ENCODE data around the gene EIF2AK2.

DNA sequence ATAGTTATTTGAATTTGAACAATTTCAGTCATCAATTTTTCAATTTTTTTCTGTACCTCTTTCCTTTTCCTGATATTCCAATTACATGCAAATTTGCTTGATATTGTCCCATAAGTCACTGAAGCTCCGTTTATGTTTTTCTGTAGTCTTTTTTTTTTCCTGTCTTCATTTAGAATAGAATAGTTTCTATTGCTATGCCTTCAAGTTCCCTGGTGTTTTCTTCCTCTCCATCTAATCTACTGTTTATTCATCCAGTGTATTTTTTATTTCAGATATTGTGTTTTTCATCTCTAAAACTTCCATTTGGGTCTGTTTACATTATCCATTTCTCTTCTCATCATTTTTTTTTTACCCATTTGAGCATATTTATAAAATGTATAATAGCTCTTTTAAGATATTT, 8.0 kb upstream of the EIF2AK2 start:
- TF ChIP-seq, protein P1, sequence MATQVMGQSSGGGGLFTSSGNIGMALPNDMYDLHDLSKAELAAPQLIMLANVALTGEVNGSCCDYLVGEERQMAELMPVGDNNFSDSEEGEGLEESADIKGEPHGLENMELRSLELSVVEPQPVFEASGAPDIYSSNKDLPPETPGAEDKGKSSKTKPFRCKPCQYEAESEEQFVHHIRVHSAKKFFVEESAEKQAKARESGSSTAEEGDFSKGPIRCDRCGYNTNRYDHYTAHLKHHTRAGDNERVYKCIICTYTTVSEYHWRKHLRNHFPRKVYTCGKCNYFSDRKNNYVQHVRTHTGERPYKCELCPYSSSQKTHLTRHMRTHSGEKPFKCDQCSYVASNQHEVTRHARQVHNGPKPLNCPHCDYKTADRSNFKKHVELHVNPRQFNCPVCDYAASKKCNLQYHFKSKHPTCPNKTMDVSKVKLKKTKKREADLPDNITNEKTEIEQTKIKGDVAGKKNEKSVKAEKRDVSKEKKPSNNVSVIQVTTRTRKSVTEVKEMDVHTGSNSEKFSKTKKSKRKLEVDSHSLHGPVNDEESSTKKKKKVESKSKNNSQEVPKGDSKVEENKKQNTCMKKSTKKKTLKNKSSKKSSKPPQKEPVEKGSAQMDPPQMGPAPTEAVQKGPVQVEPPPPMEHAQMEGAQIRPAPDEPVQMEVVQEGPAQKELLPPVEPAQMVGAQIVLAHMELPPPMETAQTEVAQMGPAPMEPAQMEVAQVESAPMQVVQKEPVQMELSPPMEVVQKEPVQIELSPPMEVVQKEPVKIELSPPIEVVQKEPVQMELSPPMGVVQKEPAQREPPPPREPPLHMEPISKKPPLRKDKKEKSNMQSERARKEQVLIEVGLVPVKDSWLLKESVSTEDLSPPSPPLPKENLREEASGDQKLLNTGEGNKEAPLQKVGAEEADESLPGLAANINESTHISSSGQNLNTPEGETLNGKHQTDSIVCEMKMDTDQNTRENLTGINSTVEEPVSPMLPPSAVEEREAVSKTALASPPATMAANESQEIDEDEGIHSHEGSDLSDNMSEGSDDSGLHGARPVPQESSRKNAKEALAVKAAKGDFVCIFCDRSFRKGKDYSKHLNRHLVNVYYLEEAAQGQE (IDR thresholded peaks at IDR 0.05; ENCODE audit: unreplicated experiment) = no peak
- TF ChIP-seq POLR2AphosphoS5 (IDR thresholded peaks at IDR 0.05; ENCODE audit: low read depth) (no peak), EZH2 (IDR thresholded peaks at IDR 0.05; ENCODE audit: low read depth, unreplicated experiment) (no peak), STAT1 (IDR thresholded peaks at IDR 0.05; ENCODE audit: unreplicated experiment) (no peak), EZH2phosphoT487 (IDR thresholded peaks at IDR 0.05; ENCODE audit: unreplicated experiment) (no peak), CREB1 (CRISPR knock-in tag; IDR thresholded peaks at IDR 0.05; ENCODE audit: low read depth) (no peak), ZNF114 (CRISPR knock-in tag; IDR thresholded peaks at IDR 0.05) (no peak), JUNB (IDR thresholded peaks at IDR 0.05; ENCODE audit: unreplicated experiment) (no peak), ZNF331 (CRISPR knock-in tag; IDR thresholded peaks at IDR 0.05; ENCODE audit: low read depth) (no peak)
- TF ChIP-seq, protein P2, sequence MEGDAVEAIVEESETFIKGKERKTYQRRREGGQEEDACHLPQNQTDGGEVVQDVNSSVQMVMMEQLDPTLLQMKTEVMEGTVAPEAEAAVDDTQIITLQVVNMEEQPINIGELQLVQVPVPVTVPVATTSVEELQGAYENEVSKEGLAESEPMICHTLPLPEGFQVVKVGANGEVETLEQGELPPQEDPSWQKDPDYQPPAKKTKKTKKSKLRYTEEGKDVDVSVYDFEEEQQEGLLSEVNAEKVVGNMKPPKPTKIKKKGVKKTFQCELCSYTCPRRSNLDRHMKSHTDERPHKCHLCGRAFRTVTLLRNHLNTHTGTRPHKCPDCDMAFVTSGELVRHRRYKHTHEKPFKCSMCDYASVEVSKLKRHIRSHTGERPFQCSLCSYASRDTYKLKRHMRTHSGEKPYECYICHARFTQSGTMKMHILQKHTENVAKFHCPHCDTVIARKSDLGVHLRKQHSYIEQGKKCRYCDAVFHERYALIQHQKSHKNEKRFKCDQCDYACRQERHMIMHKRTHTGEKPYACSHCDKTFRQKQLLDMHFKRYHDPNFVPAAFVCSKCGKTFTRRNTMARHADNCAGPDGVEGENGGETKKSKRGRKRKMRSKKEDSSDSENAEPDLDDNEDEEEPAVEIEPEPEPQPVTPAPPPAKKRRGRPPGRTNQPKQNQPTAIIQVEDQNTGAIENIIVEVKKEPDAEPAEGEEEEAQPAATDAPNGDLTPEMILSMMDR (conservative IDR thresholded peaks at IDR 0.05; ENCODE audit: low read depth in 2 of 2) = no peak
- TF ChIP-seq, protein P3, sequence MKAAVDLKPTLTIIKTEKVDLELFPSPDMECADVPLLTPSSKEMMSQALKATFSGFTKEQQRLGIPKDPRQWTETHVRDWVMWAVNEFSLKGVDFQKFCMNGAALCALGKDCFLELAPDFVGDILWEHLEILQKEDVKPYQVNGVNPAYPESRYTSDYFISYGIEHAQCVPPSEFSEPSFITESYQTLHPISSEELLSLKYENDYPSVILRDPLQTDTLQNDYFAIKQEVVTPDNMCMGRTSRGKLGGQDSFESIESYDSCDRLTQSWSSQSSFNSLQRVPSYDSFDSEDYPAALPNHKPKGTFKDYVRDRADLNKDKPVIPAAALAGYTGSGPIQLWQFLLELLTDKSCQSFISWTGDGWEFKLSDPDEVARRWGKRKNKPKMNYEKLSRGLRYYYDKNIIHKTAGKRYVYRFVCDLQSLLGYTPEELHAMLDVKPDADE (IDR thresholded peaks at IDR 0.05) = no peak
- TF ChIP-seq, protein P4, sequence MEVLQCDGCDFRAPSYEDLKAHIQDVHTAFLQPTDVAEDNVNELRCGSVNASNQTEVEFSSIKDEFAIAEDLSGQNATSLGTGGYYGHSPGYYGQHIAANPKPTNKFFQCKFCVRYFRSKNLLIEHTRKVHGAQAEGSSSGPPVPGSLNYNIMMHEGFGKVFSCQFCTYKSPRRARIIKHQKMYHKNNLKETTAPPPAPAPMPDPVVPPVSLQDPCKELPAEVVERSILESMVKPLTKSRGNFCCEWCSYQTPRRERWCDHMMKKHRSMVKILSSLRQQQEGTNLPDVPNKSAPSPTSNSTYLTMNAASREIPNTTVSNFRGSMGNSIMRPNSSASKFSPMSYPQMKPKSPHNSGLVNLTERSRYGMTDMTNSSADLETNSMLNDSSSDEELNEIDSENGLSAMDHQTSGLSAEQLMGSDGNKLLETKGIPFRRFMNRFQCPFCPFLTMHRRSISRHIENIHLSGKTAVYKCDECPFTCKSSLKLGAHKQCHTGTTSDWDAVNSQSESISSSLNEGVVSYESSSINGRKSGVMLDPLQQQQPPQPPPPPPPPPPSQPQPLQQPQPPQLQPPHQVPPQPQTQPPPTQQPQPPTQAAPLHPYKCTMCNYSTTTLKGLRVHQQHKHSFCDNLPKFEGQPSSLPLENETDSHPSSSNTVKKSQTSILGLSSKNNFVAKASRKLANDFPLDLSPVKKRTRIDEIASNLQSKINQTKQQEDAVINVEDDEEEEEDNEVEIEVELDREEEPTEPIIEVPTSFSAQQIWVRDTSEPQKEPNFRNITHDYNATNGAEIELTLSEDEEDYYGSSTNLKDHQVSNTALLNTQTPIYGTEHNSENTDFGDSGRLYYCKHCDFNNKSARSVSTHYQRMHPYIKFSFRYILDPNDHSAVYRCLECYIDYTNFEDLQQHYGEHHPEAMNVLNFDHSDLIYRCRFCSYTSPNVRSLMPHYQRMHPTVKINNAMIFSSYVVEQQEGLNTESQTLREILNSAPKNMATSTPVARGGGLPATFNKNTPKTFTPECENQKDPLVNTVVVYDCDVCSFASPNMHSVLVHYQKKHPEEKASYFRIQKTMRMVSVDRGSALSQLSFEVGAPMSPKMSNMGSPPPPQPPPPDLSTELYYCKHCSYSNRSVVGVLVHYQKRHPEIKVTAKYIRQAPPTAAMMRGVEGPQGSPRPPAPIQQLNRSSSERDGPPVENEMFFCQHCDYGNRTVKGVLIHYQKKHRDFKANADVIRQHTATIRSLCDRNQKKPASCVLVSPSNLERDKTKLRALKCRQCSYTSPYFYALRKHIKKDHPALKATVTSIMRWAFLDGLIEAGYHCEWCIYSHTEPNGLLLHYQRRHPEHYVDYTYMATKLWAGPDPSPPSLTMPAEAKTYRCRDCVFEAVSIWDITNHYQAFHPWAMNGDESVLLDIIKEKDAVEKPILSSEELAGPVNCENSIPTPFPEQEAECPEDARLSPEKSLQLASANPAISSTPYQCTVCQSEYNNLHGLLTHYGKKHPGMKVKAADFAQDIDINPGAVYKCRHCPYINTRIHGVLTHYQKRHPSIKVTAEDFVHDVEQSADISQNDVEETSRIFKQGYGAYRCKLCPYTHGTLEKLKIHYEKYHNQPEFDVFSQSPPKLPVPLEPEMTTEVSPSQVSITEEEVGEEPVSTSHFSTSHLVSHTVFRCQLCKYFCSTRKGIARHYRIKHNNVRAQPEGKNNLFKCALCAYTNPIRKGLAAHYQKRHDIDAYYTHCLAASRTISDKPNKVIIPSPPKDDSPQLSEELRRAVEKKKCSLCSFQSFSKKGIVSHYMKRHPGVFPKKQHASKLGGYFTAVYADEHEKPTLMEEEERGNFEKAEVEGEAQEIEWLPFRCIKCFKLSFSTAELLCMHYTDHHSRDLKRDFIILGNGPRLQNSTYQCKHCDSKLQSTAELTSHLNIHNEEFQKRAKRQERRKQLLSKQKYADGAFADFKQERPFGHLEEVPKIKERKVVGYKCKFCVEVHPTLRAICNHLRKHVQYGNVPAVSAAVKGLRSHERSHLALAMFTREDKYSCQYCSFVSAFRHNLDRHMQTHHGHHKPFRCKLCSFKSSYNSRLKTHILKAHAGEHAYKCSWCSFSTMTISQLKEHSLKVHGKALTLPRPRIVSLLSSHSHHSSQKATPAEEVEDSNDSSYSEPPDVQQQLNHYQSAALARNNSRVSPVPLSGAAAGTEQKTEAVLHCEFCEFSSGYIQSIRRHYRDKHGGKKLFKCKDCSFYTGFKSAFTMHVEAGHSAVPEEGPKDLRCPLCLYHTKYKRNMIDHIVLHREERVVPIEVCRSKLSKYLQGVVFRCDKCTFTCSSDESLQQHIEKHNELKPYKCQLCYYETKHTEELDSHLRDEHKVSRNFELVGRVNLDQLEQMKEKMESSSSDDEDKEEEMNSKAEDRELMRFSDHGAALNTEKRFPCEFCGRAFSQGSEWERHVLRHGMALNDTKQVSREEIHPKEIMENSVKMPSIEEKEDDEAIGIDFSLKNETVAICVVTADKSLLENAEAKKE (CRISPR knock-in tag; IDR thresholded peaks at IDR 0.05) = no peak
